Loucy (cell line): Measurements from ENCODE around the gene CPD.

Source experiments
- EZH2phosphoT487 ChIP-seq: fragments of 200-600 bp; IDR thresholded peaks from 2 replicates; pipeline ENCODE4 v1.6.1; 2018; ENCODE audit warnings: antibody characterized with exemption, mild to moderate bottlenecking, moderate library complexity, borderline replicate concordance
- TF ChIP-seq, protein P1 (sequence below): fragments of 200-600 bp; sonication (generic); conservative IDR thresholded peaks from 2 replicates; pipeline ENCODE4 v1.5.1; 2014; ENCODE audit warnings: mild to moderate bottlenecking, antibody characterized with exemption, low read length

DNA sequence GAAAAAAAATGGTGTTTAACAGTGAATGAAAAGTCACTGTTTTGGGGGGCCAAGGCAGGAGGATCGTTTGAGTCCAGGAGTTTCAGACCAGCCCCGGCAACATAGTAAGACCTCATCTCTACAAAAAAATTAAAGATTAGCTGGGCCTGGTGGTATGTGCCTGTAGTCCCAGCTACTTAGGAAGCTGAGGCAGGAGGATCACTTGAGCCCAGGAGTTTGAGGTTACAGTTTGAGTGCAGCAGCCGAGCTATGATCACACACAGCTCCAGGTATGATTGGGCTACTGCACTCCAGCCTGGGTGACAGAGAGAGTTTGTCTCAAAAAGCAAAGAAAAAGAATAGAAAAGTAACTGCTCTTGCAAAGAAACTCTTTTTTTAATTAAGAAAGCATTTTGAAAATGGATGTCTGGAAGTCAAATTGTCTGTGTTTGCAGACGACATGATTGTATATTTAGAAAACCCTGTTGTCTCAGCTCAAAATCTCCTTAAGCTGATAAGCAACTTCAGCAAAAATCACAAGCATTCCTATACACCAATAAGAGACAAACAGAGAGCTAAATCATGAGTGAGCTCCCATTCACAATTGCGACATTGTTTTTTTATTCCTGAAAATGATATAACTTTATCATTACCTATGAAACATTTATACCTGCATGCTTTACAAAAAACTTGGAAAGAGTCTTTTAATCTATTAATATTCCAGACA is 20.5 kb upstream of the CPD start:
- TF ChIP-seq, protein P1, sequence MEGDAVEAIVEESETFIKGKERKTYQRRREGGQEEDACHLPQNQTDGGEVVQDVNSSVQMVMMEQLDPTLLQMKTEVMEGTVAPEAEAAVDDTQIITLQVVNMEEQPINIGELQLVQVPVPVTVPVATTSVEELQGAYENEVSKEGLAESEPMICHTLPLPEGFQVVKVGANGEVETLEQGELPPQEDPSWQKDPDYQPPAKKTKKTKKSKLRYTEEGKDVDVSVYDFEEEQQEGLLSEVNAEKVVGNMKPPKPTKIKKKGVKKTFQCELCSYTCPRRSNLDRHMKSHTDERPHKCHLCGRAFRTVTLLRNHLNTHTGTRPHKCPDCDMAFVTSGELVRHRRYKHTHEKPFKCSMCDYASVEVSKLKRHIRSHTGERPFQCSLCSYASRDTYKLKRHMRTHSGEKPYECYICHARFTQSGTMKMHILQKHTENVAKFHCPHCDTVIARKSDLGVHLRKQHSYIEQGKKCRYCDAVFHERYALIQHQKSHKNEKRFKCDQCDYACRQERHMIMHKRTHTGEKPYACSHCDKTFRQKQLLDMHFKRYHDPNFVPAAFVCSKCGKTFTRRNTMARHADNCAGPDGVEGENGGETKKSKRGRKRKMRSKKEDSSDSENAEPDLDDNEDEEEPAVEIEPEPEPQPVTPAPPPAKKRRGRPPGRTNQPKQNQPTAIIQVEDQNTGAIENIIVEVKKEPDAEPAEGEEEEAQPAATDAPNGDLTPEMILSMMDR: no peak
- no peak for TF ChIP-seq EZH2phosphoT487
